Measurements from ENCODE around the gene PRAF2. TPM values are rescaled to one million over a fixed set of nuclear protein-coding genes. Genes with fewer than 3 reads are reported as not detected.

PRAF2 gene
- total RNA-seq, 4 donors from 2014 or later: 19.2 to 32.9 (median 22.1) TPM

DNA sequence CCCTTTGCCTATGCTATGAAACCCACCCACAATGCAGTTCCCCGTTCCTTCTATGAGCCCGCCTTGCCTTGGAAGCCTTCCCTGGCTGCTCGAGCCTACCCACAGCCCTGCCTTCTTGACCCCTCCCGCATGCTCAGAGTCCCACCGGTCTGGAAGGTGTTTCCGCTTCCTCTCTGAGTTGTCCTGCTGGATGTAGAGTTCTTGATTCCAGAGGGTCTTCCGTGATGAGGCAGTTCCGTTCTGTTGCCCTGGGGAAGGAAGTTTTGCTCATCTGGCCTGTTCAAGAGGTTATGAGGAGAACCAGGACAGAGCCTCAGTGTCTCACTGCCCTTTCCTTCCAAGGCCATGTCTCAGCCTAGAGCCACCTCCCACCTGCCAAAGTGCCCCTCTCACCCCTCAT lies 42.3 kb upstream of the PRAF2 start:
- intact Hi-C loops (cut with DNase I): no loop called here
- Histone ChIP-seq H3K4me3 (replicated peaks in 1 of 3) (no peak overlapping the region), H3K9me3 (no peaks in the 10 kb centered on the region), H3K4me1 (no peaks in the 10 kb centered on the region), H3K36me3 (peaks cover 9 to 16% of the 10 kb centered on the region in 2 donors), H3K27ac (no peak overlapping the region), H3K27me3 (no peaks in the 10 kb centered on the region)
- WGBS, 2 donors: 91% methylated on average over 8 of the region's 8 CpGs; no CpG with 5 or more reads in 1 of the 2 donors
- no peak for DNase-seq
- TF ChIP-seq POLR2A (IDR thresholded peaks at IDR 0.05): no peak
- TF ChIP-seq, protein P1, sequence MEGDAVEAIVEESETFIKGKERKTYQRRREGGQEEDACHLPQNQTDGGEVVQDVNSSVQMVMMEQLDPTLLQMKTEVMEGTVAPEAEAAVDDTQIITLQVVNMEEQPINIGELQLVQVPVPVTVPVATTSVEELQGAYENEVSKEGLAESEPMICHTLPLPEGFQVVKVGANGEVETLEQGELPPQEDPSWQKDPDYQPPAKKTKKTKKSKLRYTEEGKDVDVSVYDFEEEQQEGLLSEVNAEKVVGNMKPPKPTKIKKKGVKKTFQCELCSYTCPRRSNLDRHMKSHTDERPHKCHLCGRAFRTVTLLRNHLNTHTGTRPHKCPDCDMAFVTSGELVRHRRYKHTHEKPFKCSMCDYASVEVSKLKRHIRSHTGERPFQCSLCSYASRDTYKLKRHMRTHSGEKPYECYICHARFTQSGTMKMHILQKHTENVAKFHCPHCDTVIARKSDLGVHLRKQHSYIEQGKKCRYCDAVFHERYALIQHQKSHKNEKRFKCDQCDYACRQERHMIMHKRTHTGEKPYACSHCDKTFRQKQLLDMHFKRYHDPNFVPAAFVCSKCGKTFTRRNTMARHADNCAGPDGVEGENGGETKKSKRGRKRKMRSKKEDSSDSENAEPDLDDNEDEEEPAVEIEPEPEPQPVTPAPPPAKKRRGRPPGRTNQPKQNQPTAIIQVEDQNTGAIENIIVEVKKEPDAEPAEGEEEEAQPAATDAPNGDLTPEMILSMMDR (IDR thresholded peaks at IDR 0.05): no peak

DNA sequence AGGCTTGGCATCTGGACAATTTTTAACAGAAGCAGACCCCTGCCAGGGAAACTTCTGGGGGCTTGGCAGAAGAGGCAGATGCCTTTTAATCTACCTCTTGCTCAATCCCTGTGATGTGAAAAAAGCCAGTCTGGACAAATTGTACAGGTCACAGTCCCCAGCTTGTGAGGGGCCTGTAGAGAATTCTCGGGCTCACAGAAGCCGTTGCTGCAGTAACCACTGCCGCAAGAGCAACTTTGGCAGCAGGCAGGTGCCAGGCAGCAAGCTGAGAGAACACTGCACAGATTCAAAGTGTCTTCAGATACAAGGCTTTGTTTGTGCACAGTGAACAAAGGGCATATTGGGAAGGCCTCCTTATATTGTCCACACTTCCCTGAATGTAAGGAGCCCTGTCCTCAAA lies 38.0 kb upstream of the PRAF2 start:
- DNase-seq: no peak
- TF ChIP-seq, protein P1 (IDR thresholded peaks at IDR 0.05): no peak
- TF ChIP-seq POLR2A (IDR thresholded peaks at IDR 0.05): no peak

DNA sequence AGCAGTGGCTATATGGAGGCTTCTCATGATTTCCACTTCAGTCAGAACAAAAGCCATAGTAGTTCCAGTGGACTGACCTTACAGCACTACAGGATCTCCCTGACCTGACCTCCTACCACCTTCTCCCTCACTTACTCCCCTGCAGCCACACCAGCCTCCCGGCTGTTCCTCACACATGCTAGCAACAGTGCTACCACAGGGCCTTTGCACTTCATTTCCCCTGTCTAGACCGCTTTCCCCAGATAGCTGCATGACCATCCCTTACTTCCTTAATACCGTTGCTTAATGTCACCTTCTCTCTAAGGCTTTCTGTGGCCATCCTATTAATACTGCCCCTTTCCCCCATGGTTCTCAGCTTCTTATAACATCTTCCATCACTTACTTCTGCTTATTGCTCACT lies 36.6 kb upstream of the PRAF2 start:
- no peak overlapping the region for H3K27ac ChIP-seq
- H3K9me3 ChIP-seq: no peaks in the 10 kb centered on the region
- no peak overlapping the region for H3K4me3 ChIP-seq (replicated peaks in 1 of 3)
- no peaks in the 10 kb centered on the region for H3K4me1 ChIP-seq
- 92 to 98% methylated on average over 3 of the region's 3 CpGs for WGBS, 2 donors
- no peaks in the 10 kb centered on the region for H3K27me3 ChIP-seq
- DNase-seq: no peak
- peaks cover 6 to 7% of the 10 kb centered on the region in 2 donors for H3K36me3 ChIP-seq
- intact Hi-C loops (cut with DNase I): no loop called here
- TF ChIP-seq, protein P1 (IDR thresholded peaks at IDR 0.05): no peak
- no peak for TF ChIP-seq POLR2A (IDR thresholded peaks at IDR 0.05)

More for the DNA sequence above, 38.0 kb upstream of the PRAF2 start:
- Histone ChIP-seq H3K9me3 (no peaks in the 10 kb centered on the region), H3K4me3 (replicated peaks in 1 of 3) (no peak overlapping the region), H3K27me3 (no peaks in the 10 kb centered on the region), H3K27ac (no peak overlapping the region), H3K4me1 (no peaks in the 10 kb centered on the region), H3K36me3 (peaks cover 9 to 10% of the 10 kb centered on the region in 2 donors)
- 87 to 100% methylated on average over 2 to 3 of the region's 3 CpGs for WGBS, 2 donors
- intact Hi-C loops (cut with DNase I): no loop called here

DNA sequence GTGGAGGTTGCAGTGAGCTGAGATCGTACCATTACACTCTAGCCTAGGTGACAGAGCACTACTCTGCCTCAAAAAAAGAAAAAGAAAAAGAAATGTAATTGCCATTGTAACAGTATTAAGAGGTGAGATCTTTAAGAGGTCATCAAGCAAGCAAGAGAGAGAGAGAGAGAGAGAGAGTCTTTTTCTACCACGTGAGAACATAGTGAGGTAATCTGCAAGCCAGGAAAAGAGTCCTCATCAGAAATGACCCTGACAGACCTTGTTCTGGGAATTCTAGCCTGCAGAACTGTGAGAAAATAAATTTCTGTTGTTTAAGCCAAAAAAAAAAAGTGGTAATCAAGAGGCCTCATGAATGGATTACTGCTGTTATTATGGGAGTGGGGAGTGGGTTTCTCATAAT lies 34.8 kb upstream of the PRAF2 start:
- Histone ChIP-seq H3K36me3 (peaks cover 2 to 6% of the 10 kb centered on the region in 2 donors), H3K4me1 (no peaks in the 10 kb centered on the region), H3K27ac (no peak overlapping the region), H3K27me3 (no peaks in the 10 kb centered on the region), H3K9me3 (no peaks in the 10 kb centered on the region), H3K4me3 (replicated peaks in 1 of 3) (no peak overlapping the region)
- intact Hi-C loops (cut with DNase I): no loop called here
- no peak for TF ChIP-seq POLR2A (IDR thresholded peaks at IDR 0.05)
- TF ChIP-seq, protein P1 (IDR thresholded peaks at IDR 0.05): no peak
- no peak for DNase-seq
- WGBS, 2 donors: 70 to 78% methylated on average over 2 of the region's 2 CpGs

DNA sequence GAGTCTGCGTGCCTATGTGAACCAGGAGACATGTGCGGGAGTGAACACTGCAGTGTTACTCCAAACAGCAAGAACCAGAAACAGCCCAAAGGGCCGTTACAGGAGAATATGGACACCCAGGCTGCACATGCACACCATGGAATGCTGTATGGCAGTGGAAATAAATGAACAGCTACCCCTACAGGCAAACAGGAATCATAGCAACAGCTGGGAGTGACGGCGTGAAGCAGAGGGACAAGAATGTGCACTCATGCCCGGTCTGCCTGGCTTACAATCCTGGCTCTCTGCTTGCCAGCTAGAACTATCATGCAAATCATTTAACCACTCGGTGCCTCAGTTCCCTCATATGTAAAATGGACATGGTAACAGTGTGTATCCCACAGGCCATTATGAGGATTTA lies 33.1 kb upstream of the PRAF2 start:
- TF ChIP-seq, protein P1 (IDR thresholded peaks at IDR 0.05): peak in 3 of 6 experiments; percentile 19 to 34 (median 34)
- no peak for TF ChIP-seq POLR2A (IDR thresholded peaks at IDR 0.05)
- Histone ChIP-seq H3K9me3 (no peaks in the 10 kb centered on the region), H3K36me3 (peaks cover 0 to 2% of the 10 kb centered on the region in 2 donors), H3K27ac (no peak overlapping the region), H3K4me3 (replicated peaks in 1 of 3) (no peak overlapping the region), H3K4me1 (no peaks in the 10 kb centered on the region), H3K27me3 (no peaks in the 10 kb centered on the region)
- WGBS, 2 donors: 45 to 80% methylated on average over 1 to 7 of the region's 7 CpGs
- intact Hi-C loops (cut with DNase I): no loop called here
- DNase-seq: peak; percentile 18 to 42
